GM12878 (cell line): Measurements from ENCODE around the gene DNAH2. TPM values are rescaled to one million over a fixed set of nuclear protein-coding genes. Genes with fewer than 3 reads are reported as not detected.
A peak's percentile ranks its signal among the peaks of the same experiment; 100 is the strongest.

Experiments used
- ATAC-seq: fragments of 200-7000 bp; cut with Tn5 transposase; 3 replicates; pipeline ENCODE4 v1.9.1; 2020; ENCODE audit warnings: mild to moderate bottlenecking, moderate library complexity
- BruUV-seq: library from RNA; stranded (reverse); fragments of 400-500 nt; replicated peaks from 2 replicates; lab custom pipeline; 2021; lab: Mats Ljungman, UMichigan
- CTCF ChIA-PET: fragments of 300-600 bp; sonication (Branson Sonifier 250); formaldehyde crosslinking; extraction: SDS; loops from one replicate; lab custom pipeline; 2021; ENCODE audit warnings: inconsistent platforms; lab: Yijun Ruan, JAX
- POLR2A ChIA-PET: fragments of 350-600 bp; formaldehyde crosslinking; extraction: SDS; loops from one replicate; lab custom pipeline; 2021; ENCODE audit warnings: inconsistent platforms; lab: Charles Lee
- RAD21 ChIA-PET: fragments of 300-600 bp; sonication (Branson Sonifier 250); formaldehyde crosslinking; loops from one replicate; lab custom pipeline; 2023; ENCODE audit warnings: antibody characterized with exemption; ENCODE audit not compliant: unreplicated experiment; lab: Charles Lee
- SMC1A ChIA-PET: fragments of 300-600 bp; sonication (Branson Sonifier 250); formaldehyde crosslinking; loops from one replicate; lab custom pipeline; 2023; ENCODE audit not compliant: unreplicated experiment, uncharacterized antibody; lab: Charles Lee
- DNase-seq: peaks from one replicate; pipeline ENCODE4 v3.0.0-alpha.2; 2011; ENCODE audit warnings: low read depth, low spot score
- FAIRE-seq: peaks from 3 replicates; lab custom pipeline; 2011; peaks lifted over from hg19 to GRCh38; lab: Jason Lieb, UNC
- H2AFZ ChIP-seq: 2 replicates; pipeline ENCODE4 v1.6.0; 2011; ENCODE audit warnings: low read depth, low read length, control low read depth; ENCODE audit not compliant: control insufficient read depth
- H3K27ac ChIP-seq: 2 replicates; pipeline ENCODE4 v1.5.1; 2011; ENCODE audit warnings: control low read depth; ENCODE audit not compliant: control insufficient read depth, insufficient read depth
- H3K27me3 ChIP-seq, 2 experiments: replicated peaks in 1 of 2; 2 replicates each; pipeline versions ENCODE4 v1.6.0 to v1.6.1; 2011; ENCODE audit warnings: low read length in 1 of 2; ENCODE audit not compliant: control insufficient read depth in 2 of 2, insufficient read depth in 2 of 2
- H3K36me3 ChIP-seq, 2 experiments: 2 replicates each; pipeline ENCODE4 v1.5.1; 2011; ENCODE audit warnings: low read length in 1 of 2; ENCODE audit not compliant: control insufficient read depth in 2 of 2, insufficient read depth in 2 of 2
- H3K4me1 ChIP-seq: 2 replicates; pipeline ENCODE4 v1.6.1; 2011; ENCODE audit warnings: mild to moderate bottlenecking, low read length, moderate library complexity, mixed read lengths; ENCODE audit not compliant: control insufficient read depth, insufficient read depth
- H3K4me2 ChIP-seq: 2 replicates; pipeline ENCODE4 v1.6.0; 2011; ENCODE audit warnings: control low read depth; ENCODE audit not compliant: control insufficient read depth, insufficient read depth
- H3K4me3 ChIP-seq: fragments of 200-600 bp; sonication (generic); 2 replicates; pipeline ENCODE4 v1.5.1; 2016
- H3K79me2 ChIP-seq: 2 replicates; pipeline ENCODE4 v1.6.0; 2011; ENCODE audit warnings: low read length; ENCODE audit not compliant: control insufficient read depth, insufficient read depth
- H3K9ac ChIP-seq: 2 replicates; pipeline ENCODE4 v1.8.0; 2011; ENCODE audit warnings: low read length, control low read depth, mixed read lengths; ENCODE audit not compliant: control insufficient read depth, insufficient read depth
- H3K9me3 ChIP-seq: replicated peaks from 3 replicates; pipeline ENCODE4 v1.5.1; 2011; ENCODE audit warnings: mild to moderate bottlenecking, low read length; ENCODE audit not compliant: control insufficient read depth, insufficient read depth
- H4K20me1 ChIP-seq: 2 replicates; pipeline ENCODE4 v1.6.0; 2011; ENCODE audit not compliant: control insufficient read depth, insufficient read depth
- HCFC1 ChIP-seq: fragments of 150-350 bp; IDR thresholded peaks from 2 replicates; pipeline ENCODE4 v1.6.1; 2014; ENCODE audit warnings: low read length
- IKZF1 ChIP-seq: fragments of 450-650 bp; conservative IDR thresholded peaks from 2 replicates; pipeline ENCODE4 v1.6.1; 2017; ENCODE audit warnings: antibody characterized with exemption, mild to moderate bottlenecking
- MTA2 ChIP-seq: fragments of 450-650 bp; IDR thresholded peaks from 2 replicates; pipeline ENCODE4 v1.6.1; 2016; ENCODE audit warnings: low read depth, mild to moderate bottlenecking, moderate library complexity
- MTA3 ChIP-seq: IDR thresholded peaks from 2 replicates; pipeline ENCODE4 v1.6.1; 2012; ENCODE audit warnings: low read length, inconsistent platforms, borderline replicate concordance
- NR2F1 ChIP-seq: fragments of 450-650 bp; conservative IDR thresholded peaks from 2 replicates; pipeline ENCODE4 v1.6.1; 2017; ENCODE audit warnings: mild to moderate bottlenecking
- RELB ChIP-seq: fragments of 450-650 bp; IDR thresholded peaks from 2 replicates; pipeline ENCODE4 v1.6.1; 2017; ENCODE audit warnings: low read depth, mild to moderate bottlenecking, moderate library complexity
- ZBTB11 ChIP-seq: fragments of 450-650 bp; formaldehyde crosslinking; IDR thresholded peaks from 2 replicates; pipeline ENCODE4 v1.5.0; 2022; ENCODE audit warnings: mild to moderate bottlenecking, missing genetic modification characterization
- WGBS: methylation state at CpG from one replicate; pipeline ENCODE4 v1.1.6; 2016; ENCODE audit warnings: low lambda C conversion rate; ENCODE audit not compliant: insufficient replicate concordance, insufficient coverage; ENCODE audit errors: missing lambda C conversion rate; 5-methylcytosine and 5-hydroxymethylcytosine counted together
- in situ Hi-C: fragments of 300-500 bp; cut with MboI; formaldehyde crosslinking; loops from 9 replicates; pipeline ENCODE4 v1.14.3; 2018; ENCODE audit warnings: mixed read lengths
- intact Hi-C: fragments of 100-400 bp; cut with micrococcal nuclease; formaldehyde crosslinking; loops from one replicate; pipeline ENCODE4 v1.14.2; 2022; ENCODE audit not compliant: unreplicated experiment
- polyA plus RNA-seq, 11 experiments: library from polyadenylated mRNA; depleted of rRNA in 4 of 11; unstranded in 6 of 11; stranded (reverse) in 5 of 11; fragments of >200 nt; fragmentation: Nextera tagmentation in 4 of 11; fragmentation: Illumina TruSeq in 1 of 11; extraction: Ambion mirVana in 4 of 11; extraction: Trizol in 1 of 11; gene quantifications; 1 replicate in 1 of 11; 2 replicates in 10 of 11; pipeline versions ENCODE4 v1.2.1 to v1.2.3, GENCODE V29; 2011 to 2016; ENCODE audit warnings: inconsistent platforms in 2 of 11, missing spikeins in 2 of 11, low read depth in 1 of 11
- total RNA-seq, 4 experiments: library from RNA; depleted of rRNA in 3 of 4; stranded (reverse); fragments of >200 nt in 3 of 4; fragmentation: Illumina TruSeq in 1 of 4; extraction: Trizol in 1 of 4; gene quantifications; 2 replicates each; pipeline versions ENCODE4 v1.2.1 to v1.2.3, GENCODE V29; 2013 to 2021

Gene DNAH2
- total and polyA plus RNA-seq, 10 of the 15 experiments (the other 5 are each of a cell fraction or from before 2014, with no cell fraction given): not detected

GRCh38 chr17:7834542-7834956 lies 117.0 kb downstream of the DNAH2 start:
- no peak for TF ChIP-seq ZBTB11
- no peak for TF ChIP-seq MTA3
- TF ChIP-seq NR2F1: peak; percentile 85
- TF ChIP-seq HCFC1: 0 out of 2 replicates have a peak, but pooled peaks have one; percentile 8
- TF ChIP-seq MTA2: 0 out of 2 replicates have a peak, but pooled peaks have one; percentile 8
- TF ChIP-seq IKZF1: peak; percentile 12; the same call in 1 of the 2 replicates
- peak; percentile 6; the same call in 1 of the 2 replicates for TF ChIP-seq RELB
- no peak for DNase-seq
- POLR2A ChIA-PET: interaction anchor here (0.6 to 4.9 kb wide), 9 partner anchors 9 to 461 kb away, joined by 3 to 49 read pairs (median 5); partner anchors contain the start of genes CYB5D1, NAA38, RNF227 and SLC25A35

More at GRCh38 chr17:7834542-7834956, 117.0 kb downstream of the DNAH2 start:
- ChIA-PET CTCF (interaction anchor here (0.6 to 5.9 kb wide), 20 partner anchors 10 to 479 kb away, joined by 3 to 57 read pairs (median 4); partner anchors contain the start of genes CYB5D1, NAA38, TMEM95 and TP53), RAD21 (interaction anchor here (0.8 to 5.4 kb wide), 8 partner anchors 9 to 167 kb away, joined by 3 to 44 read pairs (median 4); partner anchors contain the start of genes CYB5D1, GUCY2D, NAA38 and TMEM88), SMC1A (interaction anchor here (0.6 to 3.3 kb wide), 9 partner anchors 9 to 103 kb away, joined by 3 to 22 read pairs (median 5); partner anchors contain the start of genes CNTROB, NAA38 and TRAPPC1)
- in situ Hi-C loops: no loop called here
- Histone ChIP-seq H3K79me2 (peaks cover 28% of the 10 kb centered on the region), H3K9ac (peak overlapping the region; percentile 68), H2AFZ (peak overlapping the region; percentile 83), H3K9me3 (no peaks in the 10 kb centered on the region), H3K4me2 (peak overlapping the region; percentile 91), H4K20me1 (no peaks in the 10 kb centered on the region; the same call in 1 of the 2 replicates), H3K36me3 (no peaks in the 10 kb centered on the region), H3K4me3 (peak overlapping the region; percentile 100), H3K4me1 (peaks cover 15% of the 10 kb centered on the region), H3K27me3 (peaks cover 0 to 1% of the 10 kb centered on the region in 2 experiments; a peak in 1 of 4 replicates), H3K27ac (peak overlapping the region; percentile 65)
- ATAC-seq: peak; percentile 28
- intact Hi-C loops: no loop called here
- BruUV-seq: no TSS peak
- WGBS: under 1% methylated on average over 20 of the region's 20 CpGs
- no peak for FAIRE-seq
